Fibroblast of lung (primary cell): ENCODE data around the gene SNAP25. TPM values are rescaled to one million over a fixed set of nuclear protein-coding genes. Genes with fewer than 3 reads are reported as not detected.

Source experiments
- DNase-seq, 2 donors: peaks; one replicate each; pipeline versions ENCODE4 v3.0.0 to v3.0.0-alpha.2; 2010; ENCODE audit warnings: low read depth in 2 of 2
- H2AFZ ChIP-seq: 2 replicates; pipeline ENCODE4 v1.5.1; 2012; ENCODE audit warnings: low read length, control low read depth, inconsistent platforms
- H3K27ac ChIP-seq: 2 replicates; pipeline ENCODE4 v1.5.1; 2011; ENCODE audit warnings: low read length, control low read depth; ENCODE audit not compliant: insufficient read depth
- H3K27me3 ChIP-seq: 2 replicates; pipeline ENCODE4 v1.5.1; 2011; ENCODE audit warnings: mild to moderate bottlenecking, low read length; ENCODE audit not compliant: control insufficient read depth, insufficient read depth
- H3K36me3 ChIP-seq: 2 replicates; pipeline ENCODE4 v1.5.1; 2011; ENCODE audit warnings: low read length; ENCODE audit not compliant: control insufficient read depth, insufficient read depth
- H3K4me1 ChIP-seq: 2 replicates; pipeline ENCODE4 v1.5.1; 2011; ENCODE audit warnings: low read length; ENCODE audit not compliant: control insufficient read depth, insufficient read depth; ENCODE audit errors: extremely low read depth
- H3K4me2 ChIP-seq: 2 replicates; pipeline ENCODE4 v1.5.1; 2011; ENCODE audit warnings: low read length, control low read depth; ENCODE audit not compliant: insufficient read depth; ENCODE audit errors: extremely low read depth
- H3K4me3 ChIP-seq, 4 experiments: fragments of 200-600 bp in 1 of 4; sonication (generic) in 1 of 4; replicated peaks in 1 of 4; 2 replicates each; pipeline ENCODE4 v1.5.1; 2011 to 2016; ENCODE audit warnings: low read length in 4 of 4, low read depth in 3 of 4, mild to moderate bottlenecking in 3 of 4, control low read depth in 2 of 4, inconsistent platforms in 1 of 4, mixed read lengths in 1 of 4; ENCODE audit not compliant: insufficient read depth in 1 of 4; ENCODE audit errors: control extremely low read depth in 1 of 4
- H3K79me2 ChIP-seq: 2 replicates; pipeline ENCODE4 v1.5.1; 2012; ENCODE audit warnings: mild to moderate bottlenecking, low read length, inconsistent platforms; ENCODE audit not compliant: control insufficient read depth, insufficient read depth
- H3K9ac ChIP-seq: 2 replicates; pipeline ENCODE4 v1.5.1; 2011; ENCODE audit warnings: mild to moderate bottlenecking, low read length, control low read depth; ENCODE audit not compliant: insufficient read depth
- H3K9me3 ChIP-seq: 2 replicates; pipeline ENCODE4 v1.5.1; 2012; ENCODE audit warnings: low read depth, low read length; ENCODE audit not compliant: control insufficient read depth, insufficient read depth
- H4K20me1 ChIP-seq: 2 replicates; pipeline ENCODE4 v1.5.1; 2011; ENCODE audit warnings: low read length; ENCODE audit not compliant: control insufficient read depth, insufficient read depth; ENCODE audit errors: extremely low read depth
- EZH2 ChIP-seq: IDR thresholded peaks from 2 replicates; pipeline ENCODE4 v1.5.1; 2012; ENCODE audit warnings: low read length, control low read depth, mild to moderate bottlenecking; ENCODE audit errors: missing control alignments
- polyA plus RNA-seq, 2 donors: library from polyadenylated mRNA; depleted of rRNA in 1 of 2; stranded (reverse) in 1 of 2; unstranded in 1 of 2; fragments of >200 nt; gene quantifications; 2 replicates each; pipeline ENCODE4 v1.2.1, GENCODE V29; 2011 to 2012; ENCODE audit warnings: missing spikeins in 1 of 2
- total RNA-seq: library from RNA; depleted of rRNA; stranded (reverse); fragments of >200 nt; gene quantifications from 2 replicates; pipeline ENCODE4 v1.2.1, GENCODE V29; 2014
- TF ChIP-seq, protein P1 (sequence below), 2 donors: IDR thresholded peaks in 1 of 2; conservative IDR thresholded peaks in 1 of 2; 1 replicate in 1 of 2; 2 replicates in 1 of 2; pipeline ENCODE4 v1.5.1; 2011 to 2012; ENCODE audit warnings: low read length in 2 of 2, control low read depth in 1 of 2, inconsistent platforms in 1 of 2, low read depth in 1 of 2, mild to moderate bottlenecking in 1 of 2

Gene SNAP25
- total and polyA plus RNA-seq, 2 donors (not counting 1 experiment from before 2014, with no cell fraction given) = 4.5 to 8.2 TPM

DNA sequence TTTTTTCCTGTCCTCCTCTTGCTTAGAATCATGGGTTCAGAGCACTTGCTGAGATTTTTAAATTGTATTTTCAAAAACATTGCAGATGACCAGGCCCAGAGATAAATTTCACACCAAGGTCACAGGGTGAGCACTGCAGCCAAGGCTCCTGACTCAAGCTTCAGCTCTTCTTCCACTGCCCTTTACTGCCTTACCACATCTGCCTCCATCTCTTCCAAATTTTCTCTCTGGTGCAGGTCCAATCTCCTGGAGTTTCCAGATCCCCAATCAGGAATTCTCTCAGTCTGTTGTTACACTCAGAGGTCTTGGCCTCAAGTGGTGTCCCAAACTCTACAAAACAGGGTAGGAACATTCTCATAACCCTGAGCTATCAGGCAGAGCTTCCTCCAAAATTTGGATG, 12.7 kb downstream of the SNAP25 start:
- no peak overlapping the region for H3K4me2 ChIP-seq
- H3K4me1 ChIP-seq = no peaks in the 10 kb centered on the region
- H2AFZ ChIP-seq = no peak overlapping the region
- no peak overlapping the region for H3K4me3 ChIP-seq
- no peaks in the 10 kb centered on the region for H4K20me1 ChIP-seq
- no peaks in the 10 kb centered on the region for H3K79me2 ChIP-seq
- TF ChIP-seq, protein P1, sequence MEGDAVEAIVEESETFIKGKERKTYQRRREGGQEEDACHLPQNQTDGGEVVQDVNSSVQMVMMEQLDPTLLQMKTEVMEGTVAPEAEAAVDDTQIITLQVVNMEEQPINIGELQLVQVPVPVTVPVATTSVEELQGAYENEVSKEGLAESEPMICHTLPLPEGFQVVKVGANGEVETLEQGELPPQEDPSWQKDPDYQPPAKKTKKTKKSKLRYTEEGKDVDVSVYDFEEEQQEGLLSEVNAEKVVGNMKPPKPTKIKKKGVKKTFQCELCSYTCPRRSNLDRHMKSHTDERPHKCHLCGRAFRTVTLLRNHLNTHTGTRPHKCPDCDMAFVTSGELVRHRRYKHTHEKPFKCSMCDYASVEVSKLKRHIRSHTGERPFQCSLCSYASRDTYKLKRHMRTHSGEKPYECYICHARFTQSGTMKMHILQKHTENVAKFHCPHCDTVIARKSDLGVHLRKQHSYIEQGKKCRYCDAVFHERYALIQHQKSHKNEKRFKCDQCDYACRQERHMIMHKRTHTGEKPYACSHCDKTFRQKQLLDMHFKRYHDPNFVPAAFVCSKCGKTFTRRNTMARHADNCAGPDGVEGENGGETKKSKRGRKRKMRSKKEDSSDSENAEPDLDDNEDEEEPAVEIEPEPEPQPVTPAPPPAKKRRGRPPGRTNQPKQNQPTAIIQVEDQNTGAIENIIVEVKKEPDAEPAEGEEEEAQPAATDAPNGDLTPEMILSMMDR (conservative IDR thresholded peaks at IDR 0.05 in 1 of 2, IDR thresholded peaks at IDR 0.05 in 1 of 2; ENCODE audit: low read depth in 1 of 2, low read length in 2 of 2) = no peak
- no peak for TF ChIP-seq EZH2
- no peak overlapping the region for H3K27ac ChIP-seq
- H3K9me3 ChIP-seq = no peaks in the 10 kb centered on the region
- DNase-seq = no peak
- no peaks in the 10 kb centered on the region for H3K27me3 ChIP-seq
- no peak overlapping the region for H3K9ac ChIP-seq
- H3K36me3 ChIP-seq = no peaks in the 10 kb centered on the region

DNA sequence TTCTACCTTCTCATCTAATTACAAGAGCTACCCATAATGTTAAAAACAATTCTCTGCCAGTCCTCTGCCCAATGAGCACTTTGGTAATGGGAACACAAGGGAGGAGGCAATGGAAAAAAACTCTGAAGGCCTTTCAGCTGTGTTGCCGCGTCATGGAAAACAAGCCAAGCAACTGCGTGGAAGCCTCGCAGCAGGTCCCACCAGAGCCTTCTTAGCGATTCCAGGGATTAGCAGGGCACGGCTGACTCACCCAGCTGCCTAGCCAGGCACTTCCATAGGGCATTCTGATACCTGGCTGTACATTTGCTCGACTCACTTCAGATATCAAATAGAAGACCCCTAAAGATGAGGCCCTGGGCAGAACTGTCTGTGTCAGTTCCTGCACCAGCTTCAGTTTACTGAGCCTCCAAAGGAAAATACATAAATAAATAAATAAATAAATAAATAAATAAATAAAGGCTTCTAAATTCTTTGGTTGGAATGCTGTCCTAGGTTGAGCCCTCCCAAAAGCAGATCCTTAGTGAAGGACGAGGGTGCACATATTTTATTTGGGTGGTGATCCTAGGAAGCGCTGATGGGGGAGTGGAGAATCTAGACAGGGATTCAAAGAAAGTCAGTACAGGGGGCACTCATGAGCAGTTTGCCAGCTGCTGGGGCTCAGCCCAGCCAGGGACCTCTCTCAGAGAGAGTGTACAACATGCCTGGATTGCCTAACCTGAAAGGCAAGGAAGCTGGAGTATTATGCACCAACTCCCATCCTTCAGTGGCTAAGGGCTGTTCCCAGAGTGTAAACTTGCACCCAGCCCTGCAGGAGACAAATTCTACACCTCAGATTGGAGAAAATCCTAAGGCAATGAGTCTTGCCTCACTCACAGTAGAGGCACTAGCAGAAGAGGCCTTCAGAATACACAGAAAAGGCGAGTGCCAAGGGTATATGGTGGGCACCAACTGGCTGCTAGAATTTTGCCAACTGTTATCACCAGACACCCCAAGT, 18.2 kb downstream of the SNAP25 start:
- H3K4me3 ChIP-seq = no peak overlapping the region
- H3K4me2 ChIP-seq = no peak overlapping the region
- no peak for DNase-seq
- H3K4me1 ChIP-seq = no peaks in the 10 kb centered on the region
- no peak overlapping the region for H3K9ac ChIP-seq
- H3K79me2 ChIP-seq = no peaks in the 10 kb centered on the region
- H3K27me3 ChIP-seq = no peaks in the 10 kb centered on the region
- no peaks in the 10 kb centered on the region for H4K20me1 ChIP-seq
- no peak for TF ChIP-seq EZH2
- TF ChIP-seq, protein P1 (conservative IDR thresholded peaks at IDR 0.05 in 1 of 2, IDR thresholded peaks at IDR 0.05 in 1 of 2; ENCODE audit: low read depth in 1 of 2, low read length in 2 of 2) = no peak
- H3K9me3 ChIP-seq = no peaks in the 10 kb centered on the region
- no peaks in the 10 kb centered on the region for H3K36me3 ChIP-seq
- no peak overlapping the region for H3K27ac ChIP-seq
- no peak overlapping the region for H2AFZ ChIP-seq

DNA sequence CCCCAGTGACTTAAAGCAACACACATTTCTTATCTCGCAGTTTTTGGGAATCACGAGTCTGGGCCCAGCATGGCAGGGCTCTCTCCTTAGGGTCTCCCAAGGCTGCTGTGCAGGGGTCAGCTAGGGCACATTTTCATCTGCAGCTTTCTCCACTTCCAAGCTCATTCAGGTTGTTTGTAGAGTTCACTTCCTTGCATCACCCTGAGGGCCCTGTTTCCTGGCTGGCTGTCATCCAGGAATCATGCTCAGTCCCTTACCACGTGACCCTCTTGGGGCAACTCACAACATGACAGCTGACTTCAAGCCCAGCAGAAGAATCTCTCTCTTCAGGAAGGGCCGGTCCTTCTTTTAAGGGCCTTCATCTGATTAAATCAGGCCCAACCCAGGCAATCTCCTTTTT, 21.3 kb downstream of the SNAP25 start:
- peak in 1 of 2 donors; percentile 58 for DNase-seq
- H3K27ac ChIP-seq = no peak overlapping the region
- H3K79me2 ChIP-seq = no peaks in the 10 kb centered on the region
- no peak overlapping the region for H2AFZ ChIP-seq
- no peaks in the 10 kb centered on the region for H4K20me1 ChIP-seq
- H3K4me2 ChIP-seq = no peak overlapping the region
- H3K36me3 ChIP-seq = no peaks in the 10 kb centered on the region
- no peaks in the 10 kb centered on the region for H3K27me3 ChIP-seq
- no peak overlapping the region for H3K4me3 ChIP-seq
- no peak for TF ChIP-seq EZH2
- TF ChIP-seq, protein P1 (conservative IDR thresholded peaks at IDR 0.05 in 1 of 2, IDR thresholded peaks at IDR 0.05 in 1 of 2; ENCODE audit: low read depth in 1 of 2, low read length in 2 of 2) = no peak
- no peaks in the 10 kb centered on the region for H3K4me1 ChIP-seq
- H3K9ac ChIP-seq = no peak overlapping the region
- no peaks in the 10 kb centered on the region for H3K9me3 ChIP-seq
